CD4-positive, alpha-beta T cell treated with Interleukin-4 for 1 hour (primary cell): ENCODE results near the gene ANP32A.

Source experiments
- DNase-seq, 2 donors: peaks; one replicate each; pipeline ENCODE4 v3.0.0-alpha.2; 2020 to 2022

The ANP32A gene

DNA sequence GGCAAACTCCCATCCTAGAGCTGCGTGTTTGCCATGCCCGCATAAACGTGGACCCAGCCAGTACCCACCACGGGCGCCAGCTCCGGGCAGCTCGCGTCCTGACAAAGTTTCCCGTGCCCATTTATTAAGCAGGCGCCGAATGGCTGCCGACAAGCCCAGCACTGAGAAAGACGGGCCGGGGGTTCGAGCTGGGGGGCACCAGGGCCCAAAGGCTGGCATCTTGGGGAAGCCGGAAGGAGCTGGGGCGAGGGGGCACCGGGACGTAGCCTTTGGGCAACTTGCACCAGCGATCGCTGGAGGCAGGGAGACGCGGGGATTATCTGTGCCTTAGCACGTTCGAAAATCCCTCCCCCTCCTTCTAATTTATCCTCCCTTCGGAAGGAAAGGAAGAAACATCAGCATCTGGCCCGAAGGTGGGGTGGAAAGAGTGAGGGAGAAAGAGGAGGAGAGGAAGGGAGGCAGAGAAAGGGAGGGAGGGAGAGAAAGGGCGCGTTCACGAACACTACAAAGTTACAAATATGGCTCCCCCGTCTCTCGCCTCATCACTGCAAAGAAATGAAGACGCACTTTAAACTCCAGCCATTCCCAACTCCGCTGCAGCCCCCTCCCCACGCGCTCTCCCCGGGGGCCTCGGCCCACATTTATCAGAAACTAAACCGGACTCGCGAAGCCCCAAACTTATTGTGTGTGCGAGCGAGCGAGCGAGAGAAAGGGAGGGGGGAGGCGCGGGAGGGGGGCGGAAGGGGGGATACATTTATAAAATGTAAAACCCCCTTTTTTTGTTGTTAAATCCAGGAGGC is 1.0 kb downstream of the ANP32A start:
- DNase-seq = peak; percentile 17 to 51

GRCh38 chr15:68818769-68819494 is 1.8 kb downstream of the ANP32A start:
- DNase-seq = peak; percentile 42 to 64

DNA sequence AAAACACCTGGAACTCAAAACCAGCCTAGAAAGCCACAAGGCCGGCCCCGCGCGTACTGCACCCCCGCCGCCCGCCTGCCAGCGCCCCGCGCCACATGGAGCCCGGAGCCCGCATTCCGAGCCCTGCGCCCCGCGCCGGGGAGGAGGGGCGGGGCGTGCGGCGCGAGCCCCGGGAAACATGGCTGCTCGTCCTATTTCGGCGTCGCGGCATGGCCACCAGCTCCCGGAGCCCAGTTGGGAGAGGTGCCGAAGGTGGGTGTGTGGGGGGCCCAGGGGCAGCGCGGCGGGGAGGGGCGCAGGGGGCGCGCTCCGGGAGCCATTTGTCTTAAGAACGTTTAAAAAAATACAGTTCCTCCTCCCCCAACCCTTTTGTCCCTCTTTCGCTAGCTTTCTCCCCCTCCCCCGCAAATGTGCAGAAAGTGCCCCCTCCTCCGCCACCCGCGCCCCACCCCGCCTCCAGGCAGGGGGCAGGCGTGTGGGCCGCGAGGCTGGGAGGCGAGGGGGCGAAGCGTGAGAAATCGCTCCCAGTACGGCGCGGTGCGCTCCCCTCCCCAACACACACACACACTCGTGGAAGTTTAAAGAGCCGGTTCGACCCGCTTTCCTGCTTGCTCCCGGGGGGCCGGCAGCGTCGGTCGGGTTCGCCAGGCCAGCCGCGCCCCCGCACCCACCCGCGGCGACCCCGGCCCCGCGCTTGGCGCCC is 2.5 kb downstream of the ANP32A start:
- DNase-seq = peak; percentile 68 to 71

- DNase-seq = peak; percentile 76 to 77
These were observed 3.2 kb downstream of the ANP32A start for GRCh38 chr15:68817304-68818065.

GRCh38 chr15:68816795-68817303 is 3.8 kb downstream of the ANP32A start:
- DNase-seq = no peak

- no peak for DNase-seq
These were observed 4.5 kb downstream of the ANP32A start for GRCh38 chr15:68816158-68816557.

DNA sequence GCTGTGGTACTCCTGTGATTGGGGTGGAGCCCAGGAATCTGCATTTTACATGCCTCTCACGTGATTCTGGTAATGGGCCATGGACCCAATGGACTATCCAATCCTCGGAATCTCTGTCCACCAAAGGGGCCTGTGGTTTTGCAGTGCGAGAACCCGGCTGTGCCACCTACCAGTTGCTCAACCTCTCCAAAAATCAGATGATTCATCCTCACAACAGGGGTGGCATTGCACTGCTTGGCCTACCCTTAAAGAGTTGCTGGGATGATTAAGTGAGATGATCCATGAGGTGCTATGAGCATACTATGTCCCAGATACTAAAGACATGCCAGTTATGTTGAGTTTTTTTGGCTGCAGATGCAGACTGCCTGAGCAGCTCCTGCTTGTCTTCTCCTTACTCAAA is 5.1 kb downstream of the ANP32A start:
- DNase-seq = peak in 1 of 2 donors; percentile 34

- no peak for DNase-seq
These were observed 6.1 kb downstream of the ANP32A start for GRCh38 chr15:68814596-68814995.

- no peak for DNase-seq
These were observed 7.9 kb downstream of the ANP32A start for GRCh38 chr15:68812597-68813431.

DNA sequence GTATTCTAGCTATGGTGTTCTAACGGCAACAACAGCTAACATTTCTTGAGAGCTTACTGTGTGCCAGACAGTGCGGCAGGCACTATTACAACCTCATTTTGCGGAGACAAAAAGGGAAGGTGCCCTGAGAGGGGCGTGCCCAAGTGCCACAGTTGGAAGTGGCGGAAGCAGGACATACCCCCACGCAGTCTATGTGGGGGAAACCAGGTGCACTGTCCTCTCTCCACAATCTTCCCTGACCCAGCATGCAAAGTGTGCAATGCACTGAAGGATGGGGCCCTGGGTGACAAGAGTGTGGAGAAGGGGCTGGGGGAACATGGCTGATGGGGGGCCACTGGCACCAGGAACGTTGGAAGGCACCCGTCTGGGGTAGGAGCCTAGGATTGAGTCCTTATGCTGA is 8.6 kb downstream of the ANP32A start:
- DNase-seq = no peak

DNA sequence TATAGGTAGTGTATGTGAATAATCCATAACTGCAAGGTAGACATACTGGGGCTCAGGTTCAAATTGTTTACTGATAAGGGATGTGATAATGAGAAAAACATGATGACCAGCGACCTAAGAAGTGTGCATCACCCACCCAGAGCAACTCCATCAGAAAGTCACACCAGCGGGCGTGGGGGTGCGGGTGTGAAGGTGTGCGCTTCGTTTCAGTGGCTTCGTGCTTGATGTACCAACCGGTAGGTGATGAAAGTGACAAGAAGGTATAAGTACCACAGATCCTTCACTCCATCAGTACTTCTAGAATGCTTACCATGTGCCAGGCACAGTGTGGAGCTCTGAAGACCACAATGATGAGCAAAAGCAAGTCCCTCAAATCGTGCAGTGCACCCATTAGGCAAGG is 11.2 kb downstream of the ANP32A start:
- DNase-seq = no peak

DNA sequence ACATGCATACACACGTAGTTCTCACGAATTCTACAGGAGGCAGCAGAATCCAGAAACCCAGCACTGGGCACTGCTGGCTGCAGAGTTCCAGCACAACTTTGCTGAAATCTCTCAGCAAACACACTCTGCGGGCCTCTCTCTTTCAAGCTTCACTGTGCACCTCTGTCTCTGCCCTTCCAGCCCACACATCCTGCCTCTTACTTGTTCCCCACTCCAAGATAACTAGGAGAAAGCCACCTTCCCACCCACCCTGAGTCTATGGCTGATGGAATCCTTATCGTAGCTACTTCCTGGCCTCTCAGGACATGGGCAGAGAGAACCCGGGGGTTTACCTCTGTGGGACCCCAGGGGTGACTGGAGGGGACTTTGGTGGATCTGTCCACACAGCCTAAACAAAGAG is 11.9 kb downstream of the ANP32A start:
- DNase-seq = no peak

- DNase-seq = no peak
These were observed 12.6 kb downstream of the ANP32A start for GRCh38 chr15:68808091-68808490.

DNA sequence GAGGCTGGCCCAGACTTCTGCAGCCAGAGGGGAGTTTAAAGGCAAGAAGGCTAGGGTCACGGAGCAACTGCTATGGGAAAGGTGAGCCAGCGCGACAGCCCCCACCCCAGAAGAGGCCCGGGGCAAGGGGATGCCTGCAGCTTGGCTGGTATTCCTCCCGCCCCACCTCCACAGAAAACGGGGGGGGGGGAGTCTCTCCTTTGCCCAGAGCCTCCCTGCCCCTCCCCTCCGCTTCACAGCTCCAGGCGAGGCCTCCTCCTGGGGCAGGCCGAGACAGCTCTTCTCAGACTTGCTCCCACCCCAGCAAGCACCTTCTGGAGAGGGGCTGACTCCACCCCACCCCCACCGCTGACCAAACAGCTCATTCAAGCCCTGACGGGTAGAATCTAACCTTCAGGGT is 13.4 kb downstream of the ANP32A start:
- DNase-seq = no peak

GRCh38 chr15:68806220-68807060 is 14.3 kb downstream of the ANP32A start:
- no peak for DNase-seq

DNA sequence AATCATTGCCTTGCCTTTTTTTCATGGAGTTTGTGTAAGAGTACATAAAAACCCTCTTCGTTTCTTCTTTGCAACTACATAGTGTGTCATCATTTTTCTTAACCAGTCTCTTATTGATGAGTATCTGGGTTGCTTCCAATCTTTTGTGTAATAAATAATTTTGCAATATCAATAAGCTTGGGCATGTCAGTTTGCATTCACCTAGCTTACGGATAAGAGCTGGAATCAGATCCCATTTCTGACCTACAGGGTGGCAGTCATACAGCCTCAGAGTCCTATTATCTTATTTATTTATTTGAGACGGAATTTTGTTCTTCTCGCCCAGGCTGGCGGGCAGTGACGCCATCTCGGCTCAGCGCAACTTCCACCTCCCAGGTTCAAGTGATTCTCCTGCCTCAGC is 18.3 kb downstream of the ANP32A start:
- no peak for DNase-seq

DNA sequence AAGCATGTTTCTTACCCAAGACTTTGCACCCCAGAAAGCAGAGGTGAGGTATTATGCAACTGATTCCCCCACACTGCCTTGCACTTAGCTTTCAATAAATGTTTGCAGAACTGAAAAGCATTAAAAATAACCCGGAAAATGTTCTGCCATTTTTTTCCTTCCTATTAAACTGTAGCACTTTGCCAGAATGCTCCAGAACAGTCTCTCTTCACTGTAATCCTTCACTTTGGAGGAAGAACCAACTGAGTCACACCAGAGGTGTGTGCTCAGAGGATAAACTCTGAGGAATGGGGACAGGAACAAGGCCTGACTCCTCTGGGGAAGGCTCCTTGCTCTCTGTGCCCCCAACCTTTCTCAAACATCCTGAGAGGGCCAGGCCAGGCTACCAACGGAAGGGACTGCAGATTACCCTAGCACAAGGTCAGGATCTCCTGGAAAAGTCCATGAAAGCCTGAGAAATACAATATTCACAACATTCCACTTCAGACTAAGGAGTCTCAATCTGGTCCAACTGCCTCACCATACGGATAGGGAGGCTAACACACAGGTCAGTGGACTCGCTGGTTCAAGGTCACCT is 19.0 kb downstream of the ANP32A start:
- DNase-seq = no peak

DNA sequence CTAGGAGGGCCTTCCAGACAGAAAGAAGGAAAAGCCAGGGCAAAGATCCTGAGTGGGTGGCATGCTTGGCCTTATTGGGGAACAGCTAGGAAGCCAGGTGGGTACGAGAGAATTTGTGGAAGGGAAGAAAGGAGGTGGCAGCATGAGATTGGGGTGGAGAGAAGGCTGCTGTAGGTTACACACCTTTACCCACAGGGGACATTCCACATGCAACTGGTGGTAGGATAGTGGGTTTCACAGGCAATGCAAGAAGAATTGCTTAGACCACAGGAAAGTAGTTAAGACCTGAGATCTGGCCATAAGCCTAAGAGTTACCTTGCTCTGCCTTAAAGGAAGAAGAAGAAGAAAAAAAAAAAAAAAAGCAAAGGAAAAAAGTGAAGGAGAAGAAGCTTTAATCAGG is 19.8 kb downstream of the ANP32A start:
- DNase-seq = no peak

DNA sequence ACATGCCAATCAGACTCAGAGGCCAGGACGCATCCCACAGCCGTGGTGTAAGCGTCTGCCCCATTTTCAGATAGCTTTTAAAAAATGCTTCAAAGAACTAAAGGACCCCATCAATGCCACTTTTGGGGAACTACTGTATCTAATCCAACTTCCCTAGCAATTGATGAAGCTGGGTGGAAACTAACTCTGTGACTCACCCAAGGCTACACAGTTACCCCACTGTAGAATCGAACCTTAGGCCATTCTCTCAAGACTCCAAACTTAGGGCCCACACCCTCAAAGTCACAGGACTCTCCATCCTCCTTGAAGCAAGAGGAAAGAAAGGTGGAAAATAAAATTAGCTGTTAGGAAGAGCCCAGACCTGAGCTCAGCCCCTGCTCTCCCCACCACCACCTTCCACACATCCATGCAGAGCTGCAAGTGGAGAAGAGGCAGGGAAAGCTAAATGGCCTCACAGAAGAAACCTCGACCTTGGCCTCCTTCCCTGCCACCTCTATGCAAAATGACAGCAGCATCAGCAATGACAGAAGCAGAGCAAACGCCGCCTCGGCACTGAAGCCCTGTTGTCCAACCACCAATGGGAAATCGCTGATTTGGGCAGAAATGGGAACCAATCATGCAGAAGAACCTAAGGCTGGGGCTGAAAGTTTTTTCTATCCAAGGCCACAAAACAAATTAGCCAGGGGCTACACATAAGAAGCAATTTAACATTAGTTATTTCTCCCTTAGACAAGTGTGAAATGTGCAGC is 22.2 kb downstream of the ANP32A start:
- DNase-seq = no peak
